GM21825 (cell line): Measurements from ENCODE around the gene STXBP3.

Experiments
- ATAC-seq: cut with Tn5 transposase; IDR thresholded peaks from one replicate; pipeline ENCODE4 v1.9.1; 2021; ENCODE audit warnings: mild to moderate bottlenecking, moderate library complexity; ENCODE audit not compliant: unreplicated experiment

STXBP3 gene

GRCh38 chr1:108801101-108801500 lies 54.6 kb downstream of the STXBP3 start:
- ATAC-seq, result no peak

- ATAC-seq, result no peak
Observed at GRCh38 chr1:108803548-108803947, 57.1 kb downstream of the STXBP3 start.

GRCh38 chr1:108808438-108808837 lies 62.0 kb downstream of the STXBP3 start:
- ATAC-seq, result no peak

- no peak for ATAC-seq
Observed at GRCh38 chr1:108811611-108812010, 65.1 kb downstream of the STXBP3 start.

GRCh38 chr1:108813326-108813725 lies 66.9 kb downstream of the STXBP3 start:
- no peak for ATAC-seq

GRCh38 chr1:108814343-108815125 lies 68.1 kb downstream of the STXBP3 start:
- ATAC-seq, result no peak

- ATAC-seq, result no peak
Observed at GRCh38 chr1:108815566-108815965, 69.1 kb downstream of the STXBP3 start.

GRCh38 chr1:108816049-108816893 lies 69.8 kb downstream of the STXBP3 start:
- ATAC-seq, result no peak

- ATAC-seq, result no peak
Observed at GRCh38 chr1:108817016-108817415, 70.5 kb downstream of the STXBP3 start.

- no peak for ATAC-seq
Observed at GRCh38 chr1:108817811-108818210, 71.3 kb downstream of the STXBP3 start.

GRCh38 chr1:108819878-108820277 lies 73.4 kb downstream of the STXBP3 start:
- ATAC-seq, result no peak

- ATAC-seq, result no peak
Observed at GRCh38 chr1:108823632-108824031, 77.2 kb downstream of the STXBP3 start.

GRCh38 chr1:108824051-108824450 lies 77.6 kb downstream of the STXBP3 start:
- ATAC-seq, result no peak

- no peak for ATAC-seq
Observed at GRCh38 chr1:108826081-108826635, 79.7 kb downstream of the STXBP3 start.

GRCh38 chr1:108828074-108828961 lies 81.8 kb downstream of the STXBP3 start:
- no peak for ATAC-seq

GRCh38 chr1:108829498-108829916 lies 83.0 kb downstream of the STXBP3 start:
- no peak for ATAC-seq

- ATAC-seq, result no peak
Observed at GRCh38 chr1:108830119-108831008, 83.9 kb downstream of the STXBP3 start.

- ATAC-seq, result no peak
Observed at GRCh38 chr1:108831225-108831624, 84.8 kb downstream of the STXBP3 start.

GRCh38 chr1:108832929-108833328 lies 86.5 kb downstream of the STXBP3 start:
- no peak for ATAC-seq

GRCh38 chr1:108841703-108842102 lies 95.2 kb downstream of the STXBP3 start:
- ATAC-seq, result no peak
